ENCODE data around the gene IQGAP3.

The IQGAP3 gene

DNA sequence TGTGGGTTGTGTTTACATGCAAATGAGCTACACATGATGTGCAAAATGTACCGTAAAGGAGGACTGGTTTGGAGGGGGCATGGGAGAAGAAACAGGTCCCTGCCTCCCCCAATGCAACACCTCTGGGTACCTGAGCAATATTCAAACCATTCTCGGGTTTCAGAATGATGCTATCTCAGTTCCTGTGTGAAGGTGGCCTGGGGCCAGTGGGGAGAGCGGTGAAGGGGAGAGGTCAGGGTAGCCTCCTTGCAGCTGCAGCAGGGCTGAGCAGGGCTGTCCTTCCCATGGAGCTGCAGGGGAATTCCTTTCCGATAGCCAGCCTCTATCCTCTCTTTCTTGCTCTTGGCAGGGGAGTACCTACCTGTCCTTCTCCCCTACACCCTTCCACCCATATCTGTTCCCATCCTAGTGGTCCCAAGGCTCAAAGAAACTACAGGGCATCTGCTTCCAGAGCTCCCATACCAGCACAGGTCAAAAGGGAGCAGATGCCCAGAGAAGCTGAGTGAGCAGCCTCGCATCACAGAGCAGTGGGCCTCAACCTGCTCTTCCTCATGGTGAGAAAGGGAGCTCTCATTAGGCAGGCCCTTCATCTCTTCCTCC is 83.7 kb downstream of the IQGAP3 start:
- Mint-ChIP-seq H3K36me3 (peaks cover 12% of the 10 kb centered on the region), H3K9me3 (no peaks in the 10 kb centered on the region), H3K27ac (peak overlapping the region; percentile 98), H3K4me1 (peaks cover 86% of the 10 kb centered on the region), H3K4me3 (peak overlapping the region; percentile 64), H3K27me3 (no peaks in the 10 kb centered on the region)
- ATAC-seq = peak; percentile 79

GRCh38 chr1:156487862-156488261 is 84.5 kb downstream of the IQGAP3 start:
- H3K4me3 Mint-ChIP-seq = peak overlapping the region; percentile 64
- peak; percentile 80 for ATAC-seq
- H3K4me1 Mint-ChIP-seq = peaks cover 83% of the 10 kb centered on the region
- H3K27ac Mint-ChIP-seq = peak overlapping the region; percentile 98
- H3K36me3 Mint-ChIP-seq = peaks cover 15% of the 10 kb centered on the region
- no peaks in the 10 kb centered on the region for H3K27me3 Mint-ChIP-seq
- no peaks in the 10 kb centered on the region for H3K9me3 Mint-ChIP-seq

DNA sequence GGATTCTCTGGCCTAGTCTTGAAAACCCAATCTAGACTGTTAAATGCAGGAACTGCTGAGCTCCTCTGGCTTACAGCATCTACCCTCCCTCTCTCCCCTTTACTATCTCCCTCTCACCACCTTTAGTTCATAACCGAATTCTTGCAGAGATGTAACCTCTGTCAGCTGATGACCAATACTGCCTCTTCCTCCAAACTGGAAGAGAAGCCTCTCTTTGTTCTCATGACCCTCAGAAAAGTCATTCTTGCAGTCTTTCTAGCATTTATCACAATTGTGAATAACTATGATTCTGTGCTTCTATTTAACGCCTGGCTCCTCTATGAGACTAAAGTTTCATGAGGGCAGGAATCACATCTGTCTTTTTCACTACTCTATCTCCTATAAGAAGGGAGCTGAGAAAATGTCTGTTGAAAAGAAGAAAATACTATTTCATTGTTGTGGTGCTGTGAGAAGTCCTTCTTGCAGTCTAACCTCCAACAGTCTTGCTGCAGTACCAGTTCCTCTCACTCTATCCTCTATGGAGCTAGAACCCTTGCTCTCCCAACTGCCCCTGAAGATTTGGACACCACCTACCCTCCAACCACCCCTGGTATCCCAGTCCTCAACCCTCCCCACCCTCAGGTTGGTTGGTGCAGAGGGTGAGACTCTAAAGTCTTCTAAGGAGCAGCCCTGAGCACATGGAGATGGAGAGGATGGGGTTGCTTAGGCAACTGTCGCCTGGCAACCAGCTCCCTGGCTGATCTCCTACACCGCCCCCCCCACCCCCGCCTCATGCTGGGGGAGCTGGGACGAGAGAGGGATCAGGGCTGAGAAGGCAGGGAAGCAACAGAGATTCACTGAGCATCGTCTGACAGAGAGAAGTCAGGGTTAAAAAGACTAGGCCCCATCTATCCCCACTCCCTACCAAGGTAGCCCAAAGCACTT is 85.7 kb downstream of the IQGAP3 start:
- Mint-ChIP-seq H3K27me3 (no peaks in the 10 kb centered on the region), H3K27ac (peak overlapping the region; percentile 98), H3K4me3 (no peak overlapping the region), H3K9me3 (no peaks in the 10 kb centered on the region), H3K36me3 (peaks cover 22% of the 10 kb centered on the region), H3K4me1 (peaks cover 83% of the 10 kb centered on the region)
- ATAC-seq = no peak

GRCh38 chr1:156485984-156486383 is 86.4 kb downstream of the IQGAP3 start:
- H3K27me3 Mint-ChIP-seq = no peaks in the 10 kb centered on the region
- H3K9me3 Mint-ChIP-seq = no peaks in the 10 kb centered on the region
- H3K36me3 Mint-ChIP-seq = peaks cover 27% of the 10 kb centered on the region
- H3K27ac Mint-ChIP-seq = peak overlapping the region; percentile 98
- H3K4me3 Mint-ChIP-seq = no peak overlapping the region
- peaks cover 83% of the 10 kb centered on the region for H3K4me1 Mint-ChIP-seq
- ATAC-seq = no peak

DNA sequence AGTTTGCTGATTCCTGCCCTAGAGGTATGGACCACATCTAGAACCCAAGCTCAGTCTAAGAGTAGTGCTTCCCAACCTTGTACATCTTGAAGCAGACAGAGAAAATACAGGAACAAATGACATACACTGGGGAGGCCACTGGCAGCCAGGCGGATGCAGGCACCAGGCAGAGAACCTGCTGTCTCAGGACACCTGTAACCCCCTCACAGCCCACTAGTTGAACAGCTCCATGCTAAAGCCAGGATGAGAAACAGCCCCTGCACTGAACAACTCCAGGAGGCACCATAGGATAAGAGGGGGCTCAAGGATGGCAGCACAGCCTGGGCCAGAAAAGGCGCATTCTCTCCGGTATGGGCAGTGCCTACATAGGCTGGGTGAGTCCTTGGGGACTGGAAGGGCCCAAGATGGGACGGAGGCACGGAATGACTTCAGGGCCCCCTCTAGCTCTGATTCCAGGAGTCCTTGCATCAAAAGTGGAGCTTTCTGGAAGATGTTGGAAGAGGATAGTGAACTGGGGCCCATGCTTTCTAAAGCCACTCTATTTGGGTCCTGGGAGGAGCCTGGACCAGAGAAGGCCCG is 87.8 kb downstream of the IQGAP3 start:
- Mint-ChIP-seq H3K27me3 (no peaks in the 10 kb centered on the region), H3K4me3 (no peak overlapping the region), H3K36me3 (peaks cover 41% of the 10 kb centered on the region)

DNA sequence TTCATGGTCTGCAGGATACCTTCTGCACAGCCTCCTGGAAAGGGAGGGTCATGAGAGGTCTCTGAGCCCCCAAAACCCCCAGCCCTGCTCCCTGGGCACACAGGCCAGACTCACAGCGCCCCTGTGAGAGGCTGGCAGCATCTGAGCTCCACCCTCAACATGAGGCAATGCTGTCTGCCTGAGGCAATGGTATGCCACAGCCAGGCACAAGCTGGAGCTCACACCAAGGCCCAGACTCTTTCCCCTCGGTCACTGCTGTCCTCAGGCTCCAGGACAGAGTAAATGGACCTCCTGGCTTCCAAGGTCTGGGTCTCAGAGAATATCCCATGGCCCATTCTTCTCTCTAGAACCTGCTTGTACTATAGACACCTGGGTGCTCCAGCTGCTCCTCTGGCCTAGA is 89.0 kb downstream of the IQGAP3 start:
- ATAC-seq = no peak
- Mint-ChIP-seq H3K27ac (peak overlapping the region; percentile 83), H3K36me3 (peaks cover 51% of the 10 kb centered on the region), H3K4me3 (no peak overlapping the region), H3K27me3 (no peaks in the 10 kb centered on the region), H3K9me3 (no peaks in the 10 kb centered on the region), H3K4me1 (peaks cover 68% of the 10 kb centered on the region)

More for the DNA sequence above, 87.8 kb downstream of the IQGAP3 start:
- Mint-ChIP-seq H3K9me3 (no peaks in the 10 kb centered on the region), H3K27ac (peak overlapping the region; percentile 83), H3K4me1 (peaks cover 80% of the 10 kb centered on the region)
- no peak for ATAC-seq

DNA sequence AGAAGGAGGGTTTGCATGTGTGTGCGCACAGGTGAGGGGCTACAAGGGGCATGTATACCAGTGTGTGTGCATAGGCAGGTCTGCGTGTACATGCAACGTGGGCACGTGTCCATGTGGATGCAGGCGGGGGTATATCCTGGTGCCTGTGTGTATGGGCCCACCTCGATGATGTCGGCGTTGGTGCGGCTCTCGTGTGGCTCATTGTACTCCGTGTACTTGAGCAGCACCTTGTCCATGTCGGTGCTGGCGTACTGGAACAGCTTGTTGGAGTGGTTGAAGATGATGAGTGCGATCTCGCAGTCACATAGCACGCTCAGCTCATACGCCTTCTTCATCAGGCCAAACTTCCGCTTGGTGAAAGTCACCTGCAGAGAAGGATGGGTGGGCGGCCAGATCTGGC is 90.1 kb downstream of the IQGAP3 start:
- peaks cover 61% of the 10 kb centered on the region for H3K36me3 Mint-ChIP-seq
- H3K4me3 Mint-ChIP-seq = no peak overlapping the region

DNA sequence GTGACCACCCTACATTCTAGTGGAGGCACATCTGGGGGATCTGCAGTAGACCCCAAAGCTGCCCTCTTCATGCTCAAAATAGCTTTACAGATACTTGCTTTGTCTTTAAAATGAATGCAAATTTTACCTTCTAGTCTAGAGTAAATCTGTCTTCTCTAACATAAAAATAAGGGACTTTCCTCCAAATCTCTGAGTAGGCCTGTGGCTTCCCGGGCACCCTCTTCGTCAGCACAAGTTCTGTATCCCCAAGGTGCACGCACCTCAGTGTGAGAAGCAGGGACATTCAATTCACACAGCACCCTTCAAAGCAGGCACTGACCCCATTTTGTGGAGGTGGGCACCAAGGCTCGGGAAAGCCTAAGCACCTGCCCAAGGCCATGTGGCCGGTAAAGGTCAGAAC is 90.8 kb downstream of the IQGAP3 start:
- no peaks in the 10 kb centered on the region for H3K9me3 Mint-ChIP-seq
- peak overlapping the region; percentile 63 for H3K4me3 Mint-ChIP-seq
- H3K4me1 Mint-ChIP-seq = peaks cover 57% of the 10 kb centered on the region
- peaks cover 66% of the 10 kb centered on the region for H3K36me3 Mint-ChIP-seq
- peak; percentile 85 for ATAC-seq
- H3K27ac Mint-ChIP-seq = peak overlapping the region; percentile 83
- H3K27me3 Mint-ChIP-seq = no peaks in the 10 kb centered on the region

More for the DNA sequence above, 90.1 kb downstream of the IQGAP3 start:
- no peaks in the 10 kb centered on the region for H3K9me3 Mint-ChIP-seq
- peaks cover 63% of the 10 kb centered on the region for H3K4me1 Mint-ChIP-seq
- ATAC-seq = no peak
- peak overlapping the region; percentile 83 for H3K27ac Mint-ChIP-seq
- H3K27me3 Mint-ChIP-seq = no peaks in the 10 kb centered on the region

- Mint-ChIP-seq H3K27me3 (no peaks in the 10 kb centered on the region), H3K27ac (peak overlapping the region; percentile 83), H3K36me3 (peaks cover 71% of the 10 kb centered on the region), H3K9me3 (no peaks in the 10 kb centered on the region), H3K4me3 (peak overlapping the region; percentile 63), H3K4me1 (peaks cover 49% of the 10 kb centered on the region)
- ATAC-seq = peak; percentile 86
These were observed 91.8 kb downstream of the IQGAP3 start for GRCh38 chr1:156480411-156481192.

- peaks cover 49% of the 10 kb centered on the region for H3K4me1 Mint-ChIP-seq
- no peak overlapping the region for H3K4me3 Mint-ChIP-seq
- no peaks in the 10 kb centered on the region for H3K27me3 Mint-ChIP-seq
- H3K36me3 Mint-ChIP-seq = peaks cover 77% of the 10 kb centered on the region
- no peaks in the 10 kb centered on the region for H3K9me3 Mint-ChIP-seq
- no peak for ATAC-seq
- H3K27ac Mint-ChIP-seq = peak overlapping the region; percentile 83
These were observed 92.4 kb downstream of the IQGAP3 start for GRCh38 chr1:156480016-156480370.

DNA sequence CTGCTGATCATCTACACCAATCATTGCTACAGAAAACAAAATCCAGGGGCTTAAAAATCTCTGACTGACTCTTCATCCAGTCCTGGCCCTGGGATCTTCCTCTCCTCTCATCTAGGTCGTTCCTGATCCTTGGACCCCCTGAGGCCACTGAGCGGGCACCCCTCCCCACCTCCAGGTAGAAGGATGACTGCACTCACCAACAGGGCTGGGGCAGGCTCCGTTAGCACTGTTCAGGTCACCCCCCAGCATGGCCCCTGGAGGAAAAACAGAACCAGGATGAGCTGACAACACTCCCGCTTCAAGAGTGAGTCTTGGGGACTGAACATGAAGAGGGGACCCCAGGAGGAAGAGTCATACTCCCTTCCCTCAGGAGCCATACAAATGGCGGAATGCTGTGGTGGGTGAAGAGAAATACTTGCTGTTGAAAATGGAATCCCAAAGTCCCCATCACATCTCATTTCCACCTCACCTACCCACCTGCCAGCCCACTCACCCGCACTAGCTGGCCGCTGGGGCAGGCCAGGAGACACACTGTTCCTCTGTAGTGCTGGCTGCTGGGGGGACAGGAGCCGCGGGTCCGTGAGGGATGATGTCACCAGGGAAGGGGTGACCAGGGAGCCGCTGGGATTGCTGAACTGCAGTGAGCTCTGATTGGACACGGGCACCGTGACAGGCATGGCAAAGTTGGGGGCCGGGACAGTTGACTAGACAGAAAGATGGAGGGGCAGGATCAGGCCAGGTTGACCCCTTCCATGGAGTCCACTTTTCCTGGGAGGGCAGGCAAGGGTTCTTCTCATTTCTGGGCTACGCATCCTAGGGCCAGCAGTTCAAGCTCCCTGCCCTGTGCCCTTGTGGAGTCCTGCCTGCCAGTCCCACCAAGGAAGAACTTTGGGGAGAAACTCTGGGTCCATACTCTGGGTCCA is 93.0 kb downstream of the IQGAP3 start:
- Mint-ChIP-seq H3K27me3 (no peaks in the 10 kb centered on the region), H3K4me3 (no peak overlapping the region), H3K27ac (peak overlapping the region; percentile 83), H3K9me3 (no peaks in the 10 kb centered on the region), H3K36me3 (peaks cover 80% of the 10 kb centered on the region), H3K4me1 (peaks cover 44% of the 10 kb centered on the region)
- no peak for ATAC-seq

GRCh38 chr1:156478250-156478627 is 94.1 kb downstream of the IQGAP3 start:
- H3K27me3 Mint-ChIP-seq = no peaks in the 10 kb centered on the region
- H3K9me3 Mint-ChIP-seq = no peaks in the 10 kb centered on the region
- H3K36me3 Mint-ChIP-seq = peaks cover 91% of the 10 kb centered on the region
- ATAC-seq = no peak
- H3K4me1 Mint-ChIP-seq = peaks cover 41% of the 10 kb centered on the region
- H3K4me3 Mint-ChIP-seq = no peak overlapping the region
- H3K27ac Mint-ChIP-seq = no peak overlapping the region

- Mint-ChIP-seq H3K27ac (no peak overlapping the region), H3K27me3 (no peaks in the 10 kb centered on the region), H3K4me3 (no peak overlapping the region), H3K36me3 (peaks cover 91% of the 10 kb centered on the region), H3K9me3 (no peaks in the 10 kb centered on the region), H3K4me1 (peaks cover 35% of the 10 kb centered on the region)
- ATAC-seq = no peak
These were observed 94.7 kb downstream of the IQGAP3 start for GRCh38 chr1:156477526-156478249.

Data from stimulated activated memory B cell treated with anti-CD40 and anti-IgM and Interleukin-4, amounts not matched to agents 10 μg/mL and 1 μg/mL and 100 μg/mL, for 72 hours (primary cell).